ENCODE data around the gene TOGARAM1.

DNA sequence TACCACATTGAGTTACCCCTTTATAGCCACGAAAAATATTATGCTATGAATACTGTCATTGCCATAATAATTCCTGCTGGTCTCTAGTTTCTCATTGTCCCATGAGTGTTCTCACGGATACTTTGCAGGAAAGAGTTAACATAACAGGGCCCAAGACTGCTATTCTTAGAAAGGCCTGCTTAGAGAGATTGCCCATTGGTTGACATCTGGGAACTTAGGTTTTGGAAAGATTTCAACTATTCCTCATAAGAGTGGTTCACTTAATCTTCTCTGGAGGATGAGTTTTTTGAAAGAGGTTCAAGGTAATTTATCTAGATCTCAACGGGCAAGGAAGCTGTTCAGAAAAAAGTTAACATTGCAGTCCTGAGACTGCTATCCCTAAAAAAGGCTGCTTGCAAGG is 103.5 kb downstream of the TOGARAM1 start:
- TF ChIP-seq, protein P1, sequence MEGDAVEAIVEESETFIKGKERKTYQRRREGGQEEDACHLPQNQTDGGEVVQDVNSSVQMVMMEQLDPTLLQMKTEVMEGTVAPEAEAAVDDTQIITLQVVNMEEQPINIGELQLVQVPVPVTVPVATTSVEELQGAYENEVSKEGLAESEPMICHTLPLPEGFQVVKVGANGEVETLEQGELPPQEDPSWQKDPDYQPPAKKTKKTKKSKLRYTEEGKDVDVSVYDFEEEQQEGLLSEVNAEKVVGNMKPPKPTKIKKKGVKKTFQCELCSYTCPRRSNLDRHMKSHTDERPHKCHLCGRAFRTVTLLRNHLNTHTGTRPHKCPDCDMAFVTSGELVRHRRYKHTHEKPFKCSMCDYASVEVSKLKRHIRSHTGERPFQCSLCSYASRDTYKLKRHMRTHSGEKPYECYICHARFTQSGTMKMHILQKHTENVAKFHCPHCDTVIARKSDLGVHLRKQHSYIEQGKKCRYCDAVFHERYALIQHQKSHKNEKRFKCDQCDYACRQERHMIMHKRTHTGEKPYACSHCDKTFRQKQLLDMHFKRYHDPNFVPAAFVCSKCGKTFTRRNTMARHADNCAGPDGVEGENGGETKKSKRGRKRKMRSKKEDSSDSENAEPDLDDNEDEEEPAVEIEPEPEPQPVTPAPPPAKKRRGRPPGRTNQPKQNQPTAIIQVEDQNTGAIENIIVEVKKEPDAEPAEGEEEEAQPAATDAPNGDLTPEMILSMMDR (IDR thresholded peaks at IDR 0.05): no peak
- TF ChIP-seq POLR2A (IDR thresholded peaks at IDR 0.05) (no peak), POLR2AphosphoS5 (IDR thresholded peaks at IDR 0.05) (no peak), EP300 (IDR thresholded peaks at IDR 0.05) (no peak)
